ENCODE results near the gene FASTK.

The FASTK gene

DNA sequence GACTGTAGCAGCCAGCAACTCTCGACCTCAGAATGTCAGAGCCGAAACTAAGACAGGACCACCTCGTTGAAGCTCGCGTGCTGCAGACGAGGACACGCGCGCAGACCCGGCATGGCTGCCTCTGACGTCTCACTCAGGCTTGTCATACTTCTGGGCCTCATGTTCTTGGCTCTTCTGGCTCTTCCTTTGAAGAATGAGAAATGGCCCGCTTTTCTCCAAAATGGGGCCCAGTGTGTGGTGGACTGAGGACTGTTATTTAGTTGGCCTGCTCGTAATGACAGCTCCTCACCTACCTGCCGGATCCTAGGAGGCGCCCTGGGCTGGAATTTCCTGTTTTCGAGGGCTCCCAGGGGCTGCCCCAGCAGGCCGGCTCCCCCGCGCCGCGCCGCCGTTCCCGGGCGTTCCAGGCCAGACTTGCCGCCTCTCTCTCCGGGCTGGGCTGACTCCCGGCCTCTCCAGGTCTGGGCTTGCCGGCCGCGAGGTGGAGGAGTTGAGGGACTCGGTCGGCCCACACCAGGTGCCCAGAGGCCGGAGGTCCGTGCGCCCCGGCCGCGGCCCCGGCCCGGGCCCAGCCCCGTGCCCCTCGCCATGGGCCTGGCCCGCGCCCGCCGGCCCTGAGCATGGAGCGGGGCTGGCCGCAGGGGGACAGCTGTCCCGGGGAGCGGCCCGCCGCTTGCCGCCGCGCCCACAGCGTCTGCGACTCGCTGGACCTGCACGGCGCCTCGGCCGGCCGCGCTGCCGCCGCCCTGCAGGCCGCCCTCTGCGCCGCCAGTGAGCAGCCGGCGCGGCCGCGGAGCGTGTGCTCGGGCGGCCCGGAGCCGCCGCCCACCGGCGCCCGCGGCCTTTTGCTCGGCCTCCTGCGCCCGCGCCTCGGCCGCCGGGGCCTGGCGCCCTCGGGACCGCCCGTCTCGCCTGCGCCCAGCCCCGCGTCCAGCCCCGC, 33.8 kb upstream of the FASTK start:
- TF ChIP-seq, protein P1, sequence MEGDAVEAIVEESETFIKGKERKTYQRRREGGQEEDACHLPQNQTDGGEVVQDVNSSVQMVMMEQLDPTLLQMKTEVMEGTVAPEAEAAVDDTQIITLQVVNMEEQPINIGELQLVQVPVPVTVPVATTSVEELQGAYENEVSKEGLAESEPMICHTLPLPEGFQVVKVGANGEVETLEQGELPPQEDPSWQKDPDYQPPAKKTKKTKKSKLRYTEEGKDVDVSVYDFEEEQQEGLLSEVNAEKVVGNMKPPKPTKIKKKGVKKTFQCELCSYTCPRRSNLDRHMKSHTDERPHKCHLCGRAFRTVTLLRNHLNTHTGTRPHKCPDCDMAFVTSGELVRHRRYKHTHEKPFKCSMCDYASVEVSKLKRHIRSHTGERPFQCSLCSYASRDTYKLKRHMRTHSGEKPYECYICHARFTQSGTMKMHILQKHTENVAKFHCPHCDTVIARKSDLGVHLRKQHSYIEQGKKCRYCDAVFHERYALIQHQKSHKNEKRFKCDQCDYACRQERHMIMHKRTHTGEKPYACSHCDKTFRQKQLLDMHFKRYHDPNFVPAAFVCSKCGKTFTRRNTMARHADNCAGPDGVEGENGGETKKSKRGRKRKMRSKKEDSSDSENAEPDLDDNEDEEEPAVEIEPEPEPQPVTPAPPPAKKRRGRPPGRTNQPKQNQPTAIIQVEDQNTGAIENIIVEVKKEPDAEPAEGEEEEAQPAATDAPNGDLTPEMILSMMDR (IDR thresholded peaks at IDR 0.05; ENCODE audit: low read depth, low read length) = no peak
- peak overlapping the region; percentile 5 for H3K4me3 ChIP-seq (ENCODE audit: low read depth, low read length)
- in situ Hi-C loops (cut with HindIII; ENCODE audit: low sequenced_read_pairs) = no loop called here
- DNase-seq (ENCODE audit: low read depth, low spot score) = peak; percentile 14

DNA sequence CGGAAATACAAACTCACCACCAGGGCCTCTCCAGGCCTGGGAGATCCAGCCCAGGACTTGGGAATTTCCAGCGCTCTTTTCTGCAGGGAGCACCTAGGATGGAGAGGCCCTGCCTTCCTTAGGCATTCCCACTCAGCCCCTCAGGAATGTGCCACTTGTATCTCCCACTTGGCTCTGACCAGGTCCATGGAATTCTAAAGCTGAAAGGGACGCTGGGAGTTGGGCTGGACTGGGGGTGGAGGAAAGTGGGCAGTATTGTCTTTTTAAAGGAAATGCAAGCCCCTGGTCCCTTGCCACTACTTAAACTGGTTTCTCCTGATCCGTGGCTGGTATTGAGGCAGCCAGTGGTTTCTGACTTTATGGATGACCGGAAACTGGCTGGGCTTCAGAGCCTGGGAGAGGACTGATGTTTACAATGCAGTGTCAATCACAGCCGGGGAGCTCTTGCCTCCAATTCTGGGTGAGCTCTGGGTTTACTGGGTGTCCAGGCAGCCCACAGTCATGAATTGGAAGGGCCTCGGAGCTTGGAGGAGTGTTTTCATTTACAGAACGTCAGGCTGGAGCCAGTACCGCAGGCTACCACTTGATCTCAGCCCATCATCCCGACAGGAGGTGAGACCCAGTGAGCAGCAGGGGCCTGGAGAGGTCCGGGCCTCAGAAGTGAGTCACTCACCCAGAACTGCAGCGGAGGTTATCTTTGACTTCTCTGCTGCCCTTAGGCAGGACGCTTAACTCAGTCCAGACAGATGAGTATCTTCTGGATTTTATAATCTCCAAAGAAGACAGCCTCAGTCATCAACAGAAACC, 32.9 kb upstream of the FASTK start:
- no peak overlapping the region for H3K4me3 ChIP-seq (ENCODE audit: low read depth, low read length)
- in situ Hi-C loops (cut with HindIII; ENCODE audit: low sequenced_read_pairs) = no loop called here

DNA sequence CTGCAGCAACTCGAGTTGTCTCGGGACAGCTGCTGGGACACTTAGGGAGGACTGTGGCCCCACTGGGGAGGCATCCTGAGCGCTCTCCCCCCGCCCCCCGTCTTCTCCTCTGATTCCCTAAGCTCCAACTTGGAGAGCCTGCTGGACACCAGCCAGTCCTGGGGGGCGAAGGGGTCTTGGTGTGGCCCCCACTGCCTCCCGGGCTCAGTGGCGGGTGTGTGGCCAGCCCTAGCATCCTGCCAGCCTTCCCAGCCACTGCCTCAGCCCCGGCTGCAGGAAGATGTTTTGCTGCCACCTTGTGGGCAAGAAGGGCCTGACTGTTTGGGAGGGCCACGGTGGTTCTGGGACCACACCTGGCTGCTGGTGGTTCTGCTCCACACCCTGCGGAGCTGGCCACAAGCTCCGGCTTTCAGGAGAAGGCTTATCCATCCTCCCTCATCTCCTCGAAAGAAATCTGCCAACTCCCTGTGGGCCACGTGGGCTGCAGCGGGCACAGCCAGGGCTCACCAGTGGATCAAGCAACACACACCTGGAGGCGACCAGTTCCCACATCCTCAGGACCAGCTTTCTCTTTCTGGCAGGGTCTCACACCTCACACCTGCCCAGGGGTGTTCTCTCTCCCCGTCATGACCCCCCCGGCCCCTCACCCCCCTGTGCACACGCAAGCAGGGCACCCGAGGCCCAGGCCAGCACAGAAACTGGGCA, 30.5 kb upstream of the FASTK start:
- TF ChIP-seq, protein P1 (IDR thresholded peaks at IDR 0.05; ENCODE audit: low read depth, low read length) = peak; percentile 86
- H3K4me3 ChIP-seq (ENCODE audit: low read depth, low read length) = no peak overlapping the region
- in situ Hi-C loops (cut with HindIII; ENCODE audit: low sequenced_read_pairs) = no loop called here
- DNase-seq (ENCODE audit: low read depth, low spot score) = peak; percentile 68

More for the DNA sequence above, 32.9 kb upstream of the FASTK start:
- TF ChIP-seq, protein P1 (IDR thresholded peaks at IDR 0.05; ENCODE audit: low read depth, low read length) = no peak
- peak; percentile 78 for DNase-seq (ENCODE audit: low read depth, low spot score)

DNA sequence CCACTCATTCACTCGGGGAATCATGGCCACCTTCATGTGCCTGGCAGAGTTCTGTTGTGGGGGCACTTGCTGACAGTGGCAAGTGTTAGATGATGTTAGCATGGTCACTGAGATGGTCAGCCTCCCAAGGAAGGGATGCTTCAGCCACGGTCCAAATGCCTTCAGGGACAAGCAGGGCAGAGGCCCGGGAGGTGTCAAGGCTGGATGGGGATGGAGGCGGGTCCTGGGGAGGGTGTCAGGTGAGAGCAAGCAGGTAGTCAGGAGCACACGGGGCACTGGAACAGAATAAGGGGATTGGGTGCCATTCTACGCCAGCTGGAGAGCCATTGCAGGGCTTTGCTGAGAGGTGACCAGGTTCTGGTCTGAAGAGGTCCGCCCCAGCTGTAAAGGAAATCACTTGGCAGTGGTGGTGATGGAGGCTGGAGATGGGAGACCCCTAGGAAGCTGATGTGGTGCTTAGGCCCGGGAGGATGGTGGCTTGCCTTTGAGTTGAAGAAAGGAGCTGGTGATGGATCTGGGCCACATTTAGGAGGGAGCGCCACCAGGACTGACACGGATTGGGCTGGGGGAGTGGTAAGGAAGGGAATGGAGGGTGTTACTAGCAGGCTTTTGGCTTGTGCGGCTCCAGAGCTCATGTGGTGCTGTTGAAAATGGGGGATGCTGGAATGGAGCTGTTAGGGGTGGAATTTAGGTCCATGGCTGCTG, 29.8 kb upstream of the FASTK start:
- TF ChIP-seq, protein P1 (IDR thresholded peaks at IDR 0.05; ENCODE audit: low read depth, low read length) = no peak
- no peak for DNase-seq (ENCODE audit: low read depth, low spot score)
- in situ Hi-C loops (cut with HindIII; ENCODE audit: low sequenced_read_pairs) = no loop called here
- H3K4me3 ChIP-seq (ENCODE audit: low read depth, low read length) = no peak overlapping the region

DNA sequence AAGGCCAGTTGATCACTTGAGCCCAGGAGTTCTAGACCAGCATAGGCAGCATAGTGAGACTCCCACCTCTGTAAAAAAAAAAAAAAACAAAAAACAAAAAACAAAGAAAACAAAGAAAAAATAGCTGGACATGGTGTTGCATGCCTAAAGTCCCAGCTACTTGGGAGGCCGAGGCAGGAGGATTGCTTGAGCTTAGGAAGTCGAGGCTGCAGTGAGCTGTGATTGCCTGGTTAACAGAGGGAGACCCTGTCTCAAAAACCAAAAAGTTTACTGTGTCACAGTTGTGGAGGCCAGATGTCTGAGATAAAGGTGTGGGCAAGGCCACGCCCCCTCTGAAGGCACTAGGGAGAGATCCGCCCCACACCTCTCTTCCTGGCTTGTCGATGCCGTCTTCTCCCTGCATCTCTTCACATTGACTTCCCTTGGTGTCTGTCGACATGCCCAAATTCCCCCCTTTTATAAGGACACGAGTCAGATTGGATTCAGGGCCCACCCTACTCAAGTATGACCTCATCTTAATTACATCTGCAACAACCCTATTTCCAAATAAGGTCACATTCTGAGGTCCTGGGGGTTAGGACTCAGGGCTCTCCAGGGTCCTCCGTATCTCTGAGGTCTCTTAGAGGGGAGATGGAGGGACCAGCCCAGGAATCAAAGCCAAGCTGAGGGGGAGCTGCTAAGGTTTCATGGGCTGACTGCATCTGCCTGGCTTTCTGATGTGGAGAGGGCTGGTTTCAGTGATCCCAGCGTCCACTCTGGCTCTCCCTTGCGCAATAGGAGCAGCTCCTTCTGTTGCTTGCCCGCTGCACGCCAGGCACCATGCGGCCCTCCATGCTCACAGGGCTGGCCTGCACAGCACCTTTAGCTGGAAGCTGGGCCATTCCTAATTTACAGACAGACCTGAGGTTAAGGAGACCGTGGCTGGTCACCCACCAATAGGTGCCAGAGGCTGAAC, 28.8 kb upstream of the FASTK start:
- no peak for DNase-seq (ENCODE audit: low read depth, low spot score)
- in situ Hi-C loops (cut with HindIII; ENCODE audit: low sequenced_read_pairs) = no loop called here
- TF ChIP-seq, protein P1 (IDR thresholded peaks at IDR 0.05; ENCODE audit: low read depth, low read length) = no peak
- H3K4me3 ChIP-seq (ENCODE audit: low read depth, low read length) = no peak overlapping the region

Data from astrocyte of the spinal cord (primary cell).